Ramos (cell line): ENCODE results near the gene ZSCAN32.

Experiments
- in situ Hi-C: fragments of 300-500 bp; cut with MboI; formaldehyde crosslinking; loops from one replicate; pipeline ENCODE4 v1.14.3; 2022; ENCODE audit warnings: low sequenced_read_pairs; ENCODE audit not compliant: unreplicated experiment

The ZSCAN32 gene

DNA sequence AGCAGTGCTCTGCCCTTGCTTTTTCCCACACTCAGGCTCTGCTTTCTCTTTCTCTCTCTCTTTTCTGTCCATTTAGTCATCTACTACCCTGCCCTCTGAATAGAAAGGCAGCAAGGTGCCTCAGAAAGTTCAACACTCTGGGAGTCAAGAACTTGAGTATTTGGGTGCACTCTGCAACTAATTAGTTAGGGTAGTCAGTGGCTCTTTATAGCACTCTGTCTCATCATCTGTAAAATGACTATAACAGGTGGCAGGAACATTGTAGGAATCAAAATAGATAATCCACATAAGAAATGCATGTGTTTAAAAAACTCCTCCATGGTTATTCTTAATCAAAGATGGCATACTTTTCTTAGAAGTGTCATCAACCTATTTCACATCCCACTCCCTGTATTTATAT lies 37.9 kb downstream of the ZSCAN32 start:
- in situ Hi-C loops, result no loop called here

DNA sequence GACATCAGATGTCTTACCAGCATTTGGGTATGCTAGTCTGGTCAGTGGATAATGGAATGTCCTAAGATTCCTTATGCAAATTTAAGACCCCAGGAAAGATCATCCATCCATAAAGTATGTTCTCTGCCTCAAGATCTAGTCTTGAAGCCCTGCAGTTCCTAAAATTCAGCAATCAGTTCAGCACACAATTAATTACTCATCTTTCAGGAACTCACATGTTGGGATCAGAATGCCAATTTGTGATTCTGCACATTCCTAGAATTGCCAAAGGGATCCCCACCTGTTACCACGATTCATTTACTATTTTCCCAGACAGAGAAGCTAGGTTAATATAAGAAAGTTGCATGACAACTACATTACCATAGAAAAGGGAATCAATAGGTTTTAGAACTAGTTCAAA lies 41.9 kb downstream of the ZSCAN32 start:
- in situ Hi-C loops, result no loop called here

- in situ Hi-C loops, result no loop called here
These were observed 44.7 kb downstream of the ZSCAN32 start for GRCh38 chr16:3356118-3356517.

DNA sequence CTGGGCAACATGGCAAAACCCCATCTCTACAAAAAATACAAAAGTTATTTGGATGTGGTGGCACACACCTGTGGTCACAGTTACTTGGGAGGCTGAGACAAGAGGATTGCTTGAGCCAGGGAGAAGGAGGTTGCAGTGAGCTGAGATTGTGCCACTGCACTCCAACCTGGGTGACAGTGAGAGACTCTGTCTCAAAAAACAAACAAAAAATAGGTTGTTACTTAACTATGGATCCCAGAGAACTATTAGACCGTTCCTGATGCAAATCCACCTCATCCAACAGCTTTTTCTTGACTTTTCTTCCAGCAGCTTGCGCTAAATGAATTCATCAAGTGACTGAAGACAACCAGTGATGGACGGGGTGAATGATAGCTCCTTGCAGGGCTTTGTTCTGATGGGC lies 45.2 kb downstream of the ZSCAN32 start, which contains the start of gene OR2C1:
Gene OR2C1, plus strand, starts transcription at position 301 of the 400 bp plus-strand sequence. Its CDS starts 52 bp downstream, at position 353.
- in situ Hi-C loops, result no loop called here

GRCh38 chr16:3349175-3349574 lies 51.6 kb downstream of the ZSCAN32 start:
- in situ Hi-C loops, result no loop called here

- in situ Hi-C loops, result no loop called here
These were observed 52.1 kb downstream of the ZSCAN32 start for GRCh38 chr16:3348547-3349167.

DNA sequence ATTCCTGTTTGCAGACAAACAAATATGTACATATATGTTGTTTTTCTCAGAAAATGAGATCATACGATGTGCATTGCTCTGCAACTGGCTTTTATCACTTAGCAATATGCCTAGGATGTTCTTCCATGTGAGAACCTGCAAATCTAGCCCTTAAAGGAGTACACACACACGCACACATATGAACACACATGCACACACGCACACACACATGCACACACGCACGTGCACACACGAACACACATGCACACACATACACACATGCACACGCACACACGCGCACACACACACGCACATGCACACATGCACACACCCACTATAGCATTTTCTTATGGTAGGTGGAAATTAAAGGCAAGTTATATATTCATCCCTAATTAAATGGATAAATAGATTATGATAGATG lies 53.2 kb downstream of the ZSCAN32 start:
- in situ Hi-C loops, result no loop called here

- in situ Hi-C loops, result no loop called here
These were observed 54.8 kb downstream of the ZSCAN32 start for GRCh38 chr16:3346041-3346440.
